NCI-H2107 treated with DMSO at 0.1 percent for 48 hours (cell line): ENCODE results near the gene ZNF100.
A peak's percentile ranks its signal among the peaks of the same experiment; 100 is the strongest.
"Not testable (repeated sequence)": the region's sequence is repeated elsewhere in the genome, so short reads cannot be mapped to it uniquely, and the experiment has no call there.

Experiments
- DNase-seq: peaks from one replicate; lab custom pipeline; 2025; ENCODE audit not compliant: unreplicated experiment; lab: John Stamatoyannopoulos, UW

Gene ZNF100

GRCh38 chr19:21767065-21767800 lies at the start of gene ZNF100:
ZNF100 (minus strand) TSS chr19:21767579; CDS start chr19:21767429, 150 bp downstream.
- DNase-seq, result peak; percentile 74

- no peak for DNase-seq
Measured at GRCh38 chr19:21812448-21812847, 45.1 kb upstream of the ZNF100 start.

DNA sequence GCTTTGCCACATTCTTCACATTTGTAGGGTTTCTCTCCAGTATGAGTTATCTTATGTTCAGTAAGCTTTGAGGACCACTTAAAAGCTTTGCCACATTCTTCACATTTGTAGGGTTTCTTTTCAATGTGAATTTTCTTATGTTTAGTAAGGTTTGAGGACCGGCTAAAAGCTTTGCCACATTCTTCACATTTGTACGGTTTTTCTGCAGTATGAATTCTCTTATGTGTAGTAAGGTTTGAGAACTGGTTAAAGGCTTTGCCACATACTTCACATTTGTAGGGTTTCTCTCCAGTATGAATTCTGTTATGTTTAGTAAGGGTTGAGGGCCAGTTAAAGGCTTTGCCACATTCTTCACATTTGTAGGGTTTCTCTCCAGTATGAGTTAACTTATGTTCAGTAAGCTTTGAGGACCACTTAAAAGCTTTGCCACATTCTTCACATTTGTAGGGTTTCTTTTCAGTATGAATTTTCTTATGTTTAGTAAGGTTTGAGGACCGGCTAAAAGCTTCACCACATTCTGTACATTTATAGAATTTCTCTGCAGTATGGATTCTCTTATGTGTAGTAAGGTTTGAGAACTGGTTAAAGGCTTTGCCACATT lies 41.1 kb upstream of the ZNF100 start:
- not testable (repeated sequence) for DNase-seq

- no peak for DNase-seq
Measured at GRCh38 chr19:21789466-21790085, 22.2 kb upstream of the ZNF100 start.

DNA sequence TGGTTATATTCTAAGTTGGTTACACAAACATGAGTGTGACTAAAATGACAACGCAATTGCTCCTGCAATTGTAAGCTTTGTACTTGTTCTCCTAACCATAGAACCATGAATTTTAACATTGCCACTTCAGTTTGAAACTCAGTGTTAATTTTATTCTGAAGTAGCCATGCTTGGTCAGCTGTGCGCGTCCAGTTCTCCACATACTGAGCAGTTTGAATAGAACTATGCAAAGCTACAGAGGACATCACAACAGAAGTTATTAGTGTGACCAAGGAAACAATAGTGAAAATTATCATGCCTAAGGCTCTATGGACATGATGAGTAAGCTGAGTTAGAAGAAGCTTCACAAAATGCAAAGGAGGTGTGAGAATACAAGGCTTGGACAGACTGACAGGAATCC lies 19.6 kb upstream of the ZNF100 start:
- no peak for DNase-seq

GRCh38 chr19:21775792-21776191 lies 8.4 kb upstream of the ZNF100 start:
- not testable (repeated sequence) for DNase-seq

GRCh38 chr19:21766705-21767064 lies 694 bp downstream of the ZNF100 start:
- DNase-seq, result peak; percentile 20

GRCh38 chr19:21765151-21765550 lies 2.2 kb downstream of the ZNF100 start:
- no peak for DNase-seq

GRCh38 chr19:21761547-21761946 lies 5.8 kb downstream of the ZNF100 start:
- not testable (repeated sequence) for DNase-seq

- no peak for DNase-seq
Measured at GRCh38 chr19:21758296-21758695, 9.1 kb downstream of the ZNF100 start.

GRCh38 chr19:21755555-21755954 lies 11.8 kb downstream of the ZNF100 start:
- not testable (repeated sequence) for DNase-seq

DNA sequence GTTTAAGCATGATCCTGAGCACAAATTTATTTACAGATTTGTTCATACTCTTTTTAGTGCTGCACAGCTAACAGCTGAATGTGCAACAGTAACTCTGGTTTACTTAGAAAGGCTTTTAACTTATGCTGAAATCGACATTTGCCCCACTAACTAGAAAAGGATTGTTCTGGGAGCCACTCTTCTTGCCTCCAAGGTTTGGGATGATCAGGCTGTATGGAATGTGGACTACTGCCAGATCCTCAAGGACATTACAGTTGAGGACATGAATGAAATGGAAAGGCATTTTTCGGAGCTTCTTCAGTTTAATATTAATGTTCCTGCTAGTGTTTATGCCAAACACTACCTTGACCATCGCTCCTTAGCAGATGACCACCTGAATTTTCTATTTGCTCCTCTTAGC lies 16.0 kb downstream of the ZNF100 start:
- no peak for DNase-seq

- no peak for DNase-seq
Measured at GRCh38 chr19:21750586-21751128, 16.7 kb downstream of the ZNF100 start.

DNA sequence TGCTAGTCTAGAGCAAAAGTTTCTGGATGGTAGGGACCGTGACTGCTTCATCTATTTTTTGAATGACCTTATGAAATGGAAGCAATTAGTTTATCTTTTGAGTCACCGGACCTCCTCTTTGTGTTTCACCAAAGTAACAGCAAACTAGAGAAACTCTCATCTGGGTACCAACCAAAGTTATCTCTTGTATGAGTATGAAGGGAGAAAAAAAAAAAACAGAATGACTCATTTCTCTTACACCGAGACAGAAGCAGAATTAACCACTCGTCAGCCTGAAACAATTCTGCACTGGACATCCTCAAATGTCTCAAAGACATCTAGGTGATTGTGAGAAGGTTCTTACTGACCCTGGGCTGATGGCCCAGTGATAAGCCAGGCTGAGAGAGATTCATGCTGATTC lies 18.3 kb downstream of the ZNF100 start:
- no peak for DNase-seq

DNA sequence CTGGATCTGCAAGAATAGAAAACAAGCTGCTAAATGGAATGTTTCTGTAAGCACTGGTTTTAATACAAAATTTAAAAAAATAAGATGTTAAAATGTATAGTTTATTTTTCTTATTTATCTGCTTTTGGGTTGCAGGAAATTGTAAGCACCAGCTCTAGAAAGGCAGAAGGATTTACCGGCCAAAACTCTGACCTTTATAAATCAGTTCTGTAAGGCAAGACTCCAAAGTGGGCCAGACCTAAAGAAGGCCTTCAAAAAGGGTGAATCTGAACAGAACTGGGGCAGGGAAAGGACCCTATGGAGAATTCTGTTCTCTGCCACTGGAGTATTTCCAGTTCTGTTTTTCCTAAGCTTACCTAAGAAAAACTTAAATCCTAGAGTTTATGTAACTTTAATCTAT lies 19.3 kb downstream of the ZNF100 start:
- DNase-seq, result no peak

GRCh38 chr19:21740559-21740958 lies 26.8 kb downstream of the ZNF100 start:
- no peak for DNase-seq

DNA sequence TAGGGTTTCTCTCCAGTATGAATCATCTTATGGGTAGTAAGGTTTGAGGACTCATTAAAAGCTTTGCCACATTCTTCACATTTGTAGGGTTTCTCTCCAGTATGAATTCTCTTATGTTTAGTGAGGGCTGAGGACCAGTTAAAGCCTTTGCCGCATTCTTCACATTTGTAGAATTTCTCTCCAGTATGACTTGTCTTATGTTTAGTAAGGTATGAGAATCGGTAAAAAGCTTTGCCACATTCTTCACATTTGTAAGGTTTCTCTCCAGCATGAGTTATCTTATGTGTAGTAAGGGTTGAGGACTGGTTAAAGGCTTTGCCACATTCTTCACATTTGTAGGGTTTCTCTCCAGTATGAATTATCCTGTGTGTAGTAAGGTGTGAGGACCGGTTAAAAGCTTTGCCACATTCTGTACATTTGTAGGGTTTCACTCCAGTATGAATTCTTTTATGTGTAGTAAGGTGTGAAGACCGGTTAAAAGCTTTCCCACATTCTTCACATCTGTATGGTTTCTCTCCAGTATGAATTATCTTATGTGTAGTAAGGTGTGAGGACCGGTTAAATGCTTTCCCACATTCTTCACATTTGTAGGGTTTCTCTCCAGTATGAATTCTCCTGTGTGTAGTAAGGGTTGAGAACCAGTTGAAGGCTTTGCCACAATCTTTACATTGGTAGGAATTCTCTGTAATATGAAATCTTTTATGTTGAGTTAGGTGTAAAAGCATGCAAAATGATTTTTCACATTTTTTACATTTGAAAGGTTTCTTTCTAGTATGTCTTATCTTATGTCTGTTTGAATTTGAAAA lies 40.2 kb downstream of the ZNF100 start:
- DNase-seq, result not testable (repeated sequence)

DNA sequence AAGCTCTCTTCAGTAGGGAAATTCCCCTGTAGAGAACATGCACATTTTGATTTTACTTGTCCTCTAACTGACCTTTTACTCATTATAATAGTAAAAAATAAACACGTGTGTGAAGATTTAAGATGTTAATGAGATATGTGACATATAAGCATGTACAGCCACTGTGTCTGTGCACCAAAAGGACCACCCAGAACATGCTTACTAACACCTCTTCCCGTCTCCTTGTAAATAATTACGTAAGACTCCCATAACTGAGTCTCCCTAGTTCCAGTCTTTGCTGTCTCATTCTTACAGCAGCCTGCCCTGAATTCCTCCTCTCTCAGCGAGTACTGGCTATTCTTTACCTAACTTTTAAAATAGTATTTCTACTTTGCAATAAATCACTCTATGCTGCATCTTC lies 53.6 kb downstream of the ZNF100 start:
- no peak for DNase-seq

DNA sequence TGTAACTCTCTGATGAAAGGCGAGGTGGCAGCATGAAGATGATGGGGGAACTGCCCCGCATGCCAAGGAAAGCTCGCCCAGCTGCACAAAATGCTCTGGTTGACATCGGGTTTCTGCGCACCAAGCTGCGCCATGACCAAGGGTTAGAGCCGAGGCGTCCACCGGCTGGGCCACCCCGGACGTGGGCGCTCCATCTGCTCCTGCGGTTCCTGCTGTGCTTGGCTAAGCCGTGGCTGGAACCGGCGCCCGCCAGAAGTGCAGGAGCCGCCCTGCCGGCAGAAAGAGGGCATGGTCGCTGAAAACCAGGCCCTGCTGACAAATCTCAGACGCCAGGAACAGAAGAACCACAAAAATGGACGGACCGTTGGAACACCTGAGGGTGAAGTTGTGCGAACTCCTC lies 57.9 kb downstream of the ZNF100 start:
- DNase-seq, result no peak

GRCh38 chr19:21707878-21708277 lies 59.5 kb downstream of the ZNF100 start:
- DNase-seq, result not testable (repeated sequence)

GRCh38 chr19:21707065-21707464 lies 60.3 kb downstream of the ZNF100 start:
- DNase-seq, result no peak
